Gastroesophageal sphincter (tissue), 3 donors: Measurements from ENCODE around the gene CHRM5.

Experiments
- CTCF ChIP-seq, 4 experiments: fragments of 200-600 bp in 2 of 4; fragments of 450-650 bp in 2 of 4; sonication (generic) in 1 of 4; IDR thresholded peaks; one replicate each; pipeline ENCODE4 v1.5.1; 2017 to 2019; ENCODE audit warnings: antibody characterized with exemption in 4 of 4, mild to moderate bottlenecking in 2 of 4, moderate library complexity in 2 of 4
- POLR2AphosphoS5 ChIP-seq: sonication (generic); formaldehyde crosslinking; IDR thresholded peaks from one replicate; pipeline ENCODE4 v1.6.1; 2017; ENCODE audit warnings: antibody characterized with exemption

- TF ChIP-seq CTCF (IDR thresholded peaks at IDR 0.05) = no peak
- no peak for TF ChIP-seq POLR2AphosphoS5
Measured at GRCh38 chr15:34006381-34006780, 38.1 kb downstream of the CHRM5 start.
